Psoas muscle (tissue), 8 donors: ENCODE results near the gene RTP3. TPM values are rescaled to one million over a fixed set of nuclear protein-coding genes. Genes with fewer than 3 reads are reported as not detected.
"Not testable (repeated sequence)": the region's sequence is repeated elsewhere in the genome, so short reads cannot be mapped to it uniquely, and the experiment has no call there.

ENCODE experiments used
- ATAC-seq, 4 donors: fragments of 200-7000 bp; cut with Tn5 transposase; one replicate each; pipeline ENCODE4 v1.9.1; 2020; ENCODE audit warnings: moderate library complexity in 3 of 4, mild to moderate bottlenecking in 2 of 4
- DNase-seq, 2 donors: peaks; one replicate each; pipeline ENCODE4 v3.0.0-alpha.2; 2020
- H3K27ac ChIP-seq: fragments of 200-600 bp; one replicate; pipeline ENCODE4 v1.8.0; 2022
- H3K27me3 ChIP-seq, 3 donors: fragments of 200-600 bp in 1 of 3; one replicate each; pipeline versions ENCODE4 v1.6.1 to v1.8.0; 2013 to 2022; ENCODE audit warnings: low read length in 2 of 3, mild to moderate bottlenecking in 2 of 3, moderate library complexity in 1 of 3; ENCODE audit not compliant: insufficient read depth in 3 of 3
- H3K36me3 ChIP-seq, 2 donors: fragments of 200-600 bp in 1 of 2; one replicate each; pipeline versions ENCODE4 v1.6.1 to v1.8.0; 2013 to 2022; ENCODE audit warnings: low read depth in 1 of 2, mild to moderate bottlenecking in 1 of 2, moderate library complexity in 1 of 2; ENCODE audit not compliant: insufficient read depth in 1 of 2
- H3K4me1 ChIP-seq: fragments of 200-600 bp; one replicate; pipeline ENCODE4 v1.8.0; 2022
- H3K4me3 ChIP-seq: fragments of 200-600 bp; one replicate; pipeline ENCODE4 v1.8.0; 2022; ENCODE audit warnings: mild to moderate bottlenecking
- H3K9me3 ChIP-seq: fragments of 200-600 bp; one replicate; pipeline ENCODE4 v1.8.0; 2022
- CTCF ChIP-seq: fragments of 200-600 bp; IDR thresholded peaks from one replicate; pipeline ENCODE4 v1.8.0; 2022; ENCODE audit warnings: antibody characterized with exemption
- whole genome bisulfite sequencing, 3 donors: extraction: QIAGEN DNeasy Blood & Tissue Kit; methylation state at CpG; one replicate each; pipeline versions ENCODE4 v1.1.6 to v1.1.7; 2013; 5-methylcytosine and 5-hydroxymethylcytosine counted together
- intact Hi-C, 2 donors: fragments of 100-400 bp; cut with DNase I; formaldehyde crosslinking; loops; one replicate each; pipeline versions ENCODE4 v1.11.0 to v1.14.2; 2022
- polyA plus RNA-seq, 3 donors: library from polyadenylated mRNA; stranded (reverse); fragments of 200-250 nt; gene quantifications; one replicate each; pipeline ENCODE4 v1.2.3, GENCODE V29; 2013
- total RNA-seq, 4 donors: library from RNA; stranded (reverse); fragmentation: NEBNext Ultra II Directional in 2 of 4; extraction: Animal tissue kit (Norgen Biotek cat#: 25700) in 2 of 4; gene quantifications; one replicate each; pipeline versions ENCODE4 v1.2.1 to v1.2.4, GENCODE V29; 2021 to 2023
- donor health status: healthy with polysubstance abuse.
- donor health status: DM: no; HTN: no; CAD: no; lungs with moderate emphysema.
- donor health status: Bipolar disorder and iron deficiency.
- donor health status: healthy.
- donor health status: DM: yes; HTN: yes; CAD: no.
- donor health status: DM: no; HTN: no; CAD: no.
- donor health status: DM: no; HTN: no; CAD: no.
- donor health status: DM: yes; HTN: yes; CAD: no.

Gene RTP3
- total and polyA plus RNA-seq, 7 donors, result 0.01 TPM; not detected in 6

GRCh38 chr3:46537316-46537715 lies 39.5 kb downstream of the RTP3 start:
- H3K9me3 ChIP-seq, result no peaks in the 10 kb centered on the region
- peaks cover 36% of the 10 kb centered on the region for H3K4me1 ChIP-seq
- no peak overlapping the region for H3K4me3 ChIP-seq
- peak overlapping the region; percentile 82 for H3K27ac ChIP-seq
- peaks cover 3 to 88% of the 10 kb centered on the region in 2 donors for H3K36me3 ChIP-seq
- TF ChIP-seq CTCF, result no peak
- intact Hi-C loops, result no loop called here
- WGBS, 3 donors, result 76 to 91% (median 83%) methylated on average over 1 of the region's 1 CpG
- DNase-seq (no peak), ATAC-seq (no peak)
- H3K27me3 ChIP-seq, result no peaks in the 10 kb centered on the region

- Histone ChIP-seq H3K27me3 (no peaks in the 10 kb centered on the region), H3K4me1 (peaks cover 41% of the 10 kb centered on the region), H3K36me3 (peaks cover 3 to 88% of the 10 kb centered on the region in 2 donors), H3K9me3 (no peaks in the 10 kb centered on the region), H3K4me3 (no peak overlapping the region), H3K27ac (peak overlapping the region; percentile 82)
- intact Hi-C loops, result no loop called here
- no peak for TF ChIP-seq CTCF
- 87 to 94% (median 90%) methylated on average over 5 of the region's 5 CpGs for WGBS, 3 donors
- DNase-seq (no peak), ATAC-seq (no peak)
Observed at GRCh38 chr3:46537779-46538178, 40.0 kb downstream of the RTP3 start.

GRCh38 chr3:46538425-46538802 lies 40.6 kb downstream of the RTP3 start:
- H3K9me3 ChIP-seq, ATAC-seq, DNase-seq, H3K4me3 ChIP-seq, intact Hi-C loops, H3K27me3 ChIP-seq: not testable (repeated sequence)
- WGBS, 3 donors, result 67 to 78% (median 71%) methylated on average over 5 of the region's 5 CpGs
- Histone ChIP-seq H3K27ac (peak overlapping the region; percentile 82), H3K4me1 (peaks cover 44% of the 10 kb centered on the region), H3K36me3 (peaks cover 3 to 87% of the 10 kb centered on the region in 2 donors)

- peak; percentile 41 to 73 for DNase-seq
- no peaks in the 10 kb centered on the region for H3K27me3 ChIP-seq
- no peak for ATAC-seq
- H3K4me1 ChIP-seq, result peaks cover 44% of the 10 kb centered on the region
- no peak for TF ChIP-seq CTCF
- peak overlapping the region; percentile 82 for H3K27ac ChIP-seq
- no peaks in the 10 kb centered on the region for H3K9me3 ChIP-seq
- WGBS, 3 donors, result 42 to 47% (median 42%) methylated on average over 14 of the region's 14 CpGs
- intact Hi-C loops, result no loop called here
- peaks cover 3 to 88% of the 10 kb centered on the region in 2 donors for H3K36me3 ChIP-seq
- H3K4me3 ChIP-seq, result no peak overlapping the region
Observed at GRCh38 chr3:46538803-46539442, 41.1 kb downstream of the RTP3 start.

- no peak for DNase-seq
- ATAC-seq, result no peak
- H3K27me3 ChIP-seq, result no peaks in the 10 kb centered on the region
- H3K4me1 ChIP-seq, result peaks cover 44% of the 10 kb centered on the region
- intact Hi-C loops, result no loop called here
- H3K27ac ChIP-seq, result peak overlapping the region; percentile 82
- peaks cover 3 to 88% of the 10 kb centered on the region in 2 donors for H3K36me3 ChIP-seq
- no peak for TF ChIP-seq CTCF
- 90 to 93% (median 90%) methylated on average over 9 of the region's 9 CpGs for WGBS, 3 donors
- H3K4me3 ChIP-seq, result no peak overlapping the region
- no peaks in the 10 kb centered on the region for H3K9me3 ChIP-seq
Observed at GRCh38 chr3:46539443-46540005, 41.7 kb downstream of the RTP3 start.
